Neural progenitor cell (in vitro differentiated cells): ENCODE data around the gene ABCC2. TPM values are rescaled to one million over a fixed set of nuclear protein-coding genes. Genes with fewer than 3 reads are reported as not detected.

ENCODE experiments used
- DNase-seq: peaks from one replicate; pipeline ENCODE4 v3.0.0-alpha.2; 2016; ENCODE audit warnings: low spot score
- H2AFZ ChIP-seq: fragments of 200-600 bp; sonication (generic); replicated peaks from 2 replicates; pipeline ENCODE4 v1.6.1; 2016; ENCODE audit warnings: antibody characterized with exemption
- H3F3A ChIP-seq: fragments of 200-600 bp; sonication (generic); 2 replicates; pipeline ENCODE4 v1.6.1; 2016; ENCODE audit warnings: antibody characterized with exemption, low read depth
- H3K27ac ChIP-seq: fragments of 200-600 bp; sonication (generic); 2 replicates; pipeline ENCODE4 v1.5.1; 2016; ENCODE audit warnings: mild to moderate bottlenecking
- H3K27me3 ChIP-seq: fragments of 200-600 bp; sonication (generic); 2 replicates; pipeline ENCODE4 v1.6.1; 2016; ENCODE audit warnings: mild to moderate bottlenecking, moderate library complexity
- H3K36me3 ChIP-seq: fragments of 200-600 bp; sonication (generic); 2 replicates; pipeline ENCODE4 v1.5.1; 2016
- H3K4me1 ChIP-seq: fragments of 200-600 bp; sonication (generic); 2 replicates; pipeline ENCODE4 v1.6.1; 2016; ENCODE audit warnings: mixed run types
- H3K4me2 ChIP-seq: fragments of 200-600 bp; sonication (generic); 2 replicates; pipeline ENCODE4 v1.6.1; 2016
- H3K4me3 ChIP-seq: fragments of 200-600 bp; sonication (generic); 2 replicates; pipeline ENCODE4 v1.5.1; 2016
- H3K79me2 ChIP-seq: fragments of 200-600 bp; sonication (generic); 2 replicates; pipeline ENCODE4 v1.6.1; 2016; ENCODE audit warnings: low read depth
- H3K9ac ChIP-seq: fragments of 200-600 bp; sonication (generic); 2 replicates; pipeline ENCODE4 v1.6.1; 2016
- H3K9me3 ChIP-seq: fragments of 200-600 bp; sonication (generic); 2 replicates; pipeline ENCODE4 v1.5.1; 2016; ENCODE audit warnings: low read depth
- H4K20me1 ChIP-seq: fragments of 200-600 bp; sonication (generic); 2 replicates; pipeline ENCODE4 v1.6.1; 2016; ENCODE audit warnings: low read depth
- H3K27ac Mint-ChIP-seq: 3 replicates; pipeline ENCODE4 v1.8.0; 2021; ENCODE audit warnings: mixed read lengths
- H3K27me3 Mint-ChIP-seq: 2 replicates; pipeline ENCODE4 v1.8.0; 2022; ENCODE audit warnings: low read depth, mild to moderate bottlenecking, inconsistent platforms, moderate library complexity, mixed read lengths; ENCODE audit not compliant: insufficient read depth
- H3K36me3 Mint-ChIP-seq: 3 replicates; pipeline ENCODE4 v1.8.0; 2021; ENCODE audit warnings: mixed read lengths
- H3K4me1 Mint-ChIP-seq: 3 replicates; pipeline ENCODE4 v1.8.0; 2021; ENCODE audit warnings: mixed read lengths
- H3K4me3 Mint-ChIP-seq: 3 replicates; pipeline ENCODE4 v1.8.0; 2021; ENCODE audit warnings: mild to moderate bottlenecking, moderate library complexity, mixed read lengths
- H3K9me3 Mint-ChIP-seq: 3 replicates; pipeline ENCODE4 v1.8.0; 2020; ENCODE audit warnings: mixed read lengths
- CTCF ChIP-seq: fragments of 200-600 bp; sonication (generic); IDR thresholded peaks from 2 replicates; pipeline ENCODE4 v1.5.1; 2017; ENCODE audit warnings: antibody characterized with exemption, mild to moderate bottlenecking
- EZH2 ChIP-seq: fragments of 200-600 bp; sonication (generic); IDR thresholded peaks from 2 replicates; pipeline ENCODE4 v1.6.1; 2017; ENCODE audit warnings: antibody characterized with exemption, mild to moderate bottlenecking, moderate library complexity
- EZH2phosphoT487 ChIP-seq: fragments of 200-600 bp; sonication (generic); IDR thresholded peaks from 2 replicates; pipeline ENCODE4 v1.6.1; 2017; ENCODE audit warnings: antibody characterized with exemption
- total RNA-seq: library from RNA; depleted of rRNA; stranded (reverse); fragments of >200 nt; gene quantifications from 2 replicates; pipeline ENCODE4 v1.2.3, GENCODE V29; 2015; ENCODE audit warnings: low replicate concordance

The ABCC2 gene
- total RNA-seq, 1 donor from 2014 or later: 0.26 TPM

- H3K9me3 ChIP-seq: no peaks in the 10 kb centered on the region
- no peak for DNase-seq
- no peak overlapping the region for H3K27ac ChIP-seq
- Mint-ChIP-seq H3K4me1 (no peaks in the 10 kb centered on the region), H3K36me3 (peaks cover 2% of the 10 kb centered on the region), H3K9me3 (peaks cover 3% of the 10 kb centered on the region), H3K27ac (no peak overlapping the region), H3K4me3 (no peak overlapping the region), H3K27me3 (peaks cover 6% of the 10 kb centered on the region)
- H3K9ac ChIP-seq: no peak overlapping the region
- no peaks in the 10 kb centered on the region for H4K20me1 ChIP-seq
- no peak overlapping the region for H3K4me3 ChIP-seq
- H3K4me2 ChIP-seq: no peak overlapping the region
- H3F3A ChIP-seq: peaks cover 7% of the 10 kb centered on the region
- no peaks in the 10 kb centered on the region for H3K27me3 ChIP-seq
- H2AFZ ChIP-seq: no peak overlapping the region
- no peaks in the 10 kb centered on the region for H3K4me1 ChIP-seq
- TF ChIP-seq EZH2: no peak
- no peak for TF ChIP-seq EZH2phosphoT487
- no peak for TF ChIP-seq CTCF
- no peaks in the 10 kb centered on the region for H3K36me3 ChIP-seq
- no peaks in the 10 kb centered on the region for H3K79me2 ChIP-seq
These were observed 29.7 kb downstream of the ABCC2 start for GRCh38 chr10:99812177-99812576.

GRCh38 chr10:99814143-99814542 is 31.7 kb downstream of the ABCC2 start:
- H3K36me3 Mint-ChIP-seq: peaks cover 2% of the 10 kb centered on the region
- Histone ChIP-seq H3K36me3 (no peaks in the 10 kb centered on the region), H3K79me2 (no peaks in the 10 kb centered on the region), H3K4me2 (no peak overlapping the region), H3K27ac (no peak overlapping the region), H3K4me3 (no peak overlapping the region), H2AFZ (no peak overlapping the region), H3F3A (peaks cover 7% of the 10 kb centered on the region), H3K27me3 (no peaks in the 10 kb centered on the region), H3K9ac (no peak overlapping the region), H4K20me1 (no peaks in the 10 kb centered on the region), H3K4me1 (no peaks in the 10 kb centered on the region), H3K9me3 (no peaks in the 10 kb centered on the region)
- no peak overlapping the region for H3K27ac Mint-ChIP-seq
- TF ChIP-seq EZH2phosphoT487 (no peak), EZH2 (no peak), CTCF (no peak)
- H3K27me3 Mint-ChIP-seq: peaks cover 6% of the 10 kb centered on the region
- H3K4me1 Mint-ChIP-seq: no peaks in the 10 kb centered on the region
- no peak overlapping the region for H3K4me3 Mint-ChIP-seq
- no peak for DNase-seq
- H3K9me3 Mint-ChIP-seq: peaks cover 3% of the 10 kb centered on the region

DNA sequence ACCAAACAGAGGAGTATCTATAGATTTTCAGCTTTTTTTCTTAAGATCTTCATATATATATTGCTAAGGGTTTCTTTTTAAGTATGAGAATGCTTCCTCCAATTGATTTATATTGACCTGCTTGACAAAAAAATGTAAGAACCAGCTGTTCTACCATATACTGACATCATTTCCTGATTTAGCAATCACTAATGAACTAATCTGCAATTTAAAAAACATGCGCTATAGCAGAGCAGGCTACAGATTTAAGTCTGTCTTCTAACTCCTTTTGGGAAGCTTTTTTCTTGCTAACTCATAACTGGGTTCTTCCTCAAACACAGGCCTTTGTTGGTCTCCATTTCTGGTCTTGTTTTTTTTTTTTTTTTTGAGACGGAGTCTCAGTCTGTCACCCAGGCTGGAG is 33.2 kb downstream of the ABCC2 start:
- H3K27me3 ChIP-seq: no peaks in the 10 kb centered on the region
- H3K4me2 ChIP-seq: no peak overlapping the region
- H3K27me3 Mint-ChIP-seq: peaks cover 6% of the 10 kb centered on the region
- no peak overlapping the region for H3K4me3 Mint-ChIP-seq
- DNase-seq: no peak
- peaks cover 2% of the 10 kb centered on the region for H3K36me3 Mint-ChIP-seq
- H3K4me1 Mint-ChIP-seq: no peaks in the 10 kb centered on the region
- no peak overlapping the region for H3K27ac Mint-ChIP-seq
- H3K4me3 ChIP-seq: no peak overlapping the region
- no peak overlapping the region for H3K9ac ChIP-seq
- no peaks in the 10 kb centered on the region for H3K36me3 ChIP-seq
- H3K27ac ChIP-seq: no peak overlapping the region
- no peaks in the 10 kb centered on the region for H3K4me1 ChIP-seq
- no peak overlapping the region for H2AFZ ChIP-seq
- no peaks in the 10 kb centered on the region for H3K9me3 ChIP-seq
- H3F3A ChIP-seq: peaks cover 7% of the 10 kb centered on the region
- peaks cover 3% of the 10 kb centered on the region for H3K9me3 Mint-ChIP-seq
- no peaks in the 10 kb centered on the region for H3K79me2 ChIP-seq
- H4K20me1 ChIP-seq: no peaks in the 10 kb centered on the region
- TF ChIP-seq CTCF: no peak
- TF ChIP-seq EZH2phosphoT487: no peak
- TF ChIP-seq EZH2: no peak
